ENCODE data around the gene INTS15.

INTS15 gene

GRCh38 chr7:6651851-6652445 lies 62.1 kb downstream of the INTS15 start:
- Histone ChIP-seq H4K20me1 (ENCODE audit: insufficient read depth, low read length, poor library complexity, severe bottlenecking) (no peaks in the 10 kb centered on the region), H3K4me2 (ENCODE audit: low read depth, low read length, poor library complexity, severe bottlenecking) (no peak overlapping the region), H3K9ac (ENCODE audit: low read depth, low read length, poor library complexity, severe bottlenecking) (no peak overlapping the region), H2AFZ (ENCODE audit: low read length) (no peak overlapping the region), H3K36me3 (ENCODE audit: insufficient read depth, low read length) (peaks cover 32% of the 10 kb centered on the region; the same call in 1 of the 2 replicates), H3K9me2 (replicated peaks; ENCODE audit: low read depth, low read length) (no peaks in the 10 kb centered on the region), H3K27me3 (ENCODE audit: insufficient read depth, low read length, poor library complexity, severe bottlenecking) (no peaks in the 10 kb centered on the region), H3K4me1 (ENCODE audit: insufficient read depth, low read length, poor library complexity, severe bottlenecking) (no peaks in the 10 kb centered on the region), H3K4me3 (ENCODE audit: low read length, poor library complexity, severe bottlenecking) (no peak overlapping the region), H3K9me3 (ENCODE audit: insufficient read depth, low read depth, low read length) (no peaks in the 10 kb centered on the region), H3F3A (ENCODE audit: low read depth) (no peaks in the 10 kb centered on the region), H3K79me2 (ENCODE audit: insufficient read depth, low read length) (peaks cover 15% of the 10 kb centered on the region; the same call in 1 of the 2 replicates)
- no peak for TF ChIP-seq EZH2phosphoT487 (IDR thresholded peaks at IDR 0.05; ENCODE audit: borderline replicate concordance)
- TF ChIP-seq, protein P1, sequence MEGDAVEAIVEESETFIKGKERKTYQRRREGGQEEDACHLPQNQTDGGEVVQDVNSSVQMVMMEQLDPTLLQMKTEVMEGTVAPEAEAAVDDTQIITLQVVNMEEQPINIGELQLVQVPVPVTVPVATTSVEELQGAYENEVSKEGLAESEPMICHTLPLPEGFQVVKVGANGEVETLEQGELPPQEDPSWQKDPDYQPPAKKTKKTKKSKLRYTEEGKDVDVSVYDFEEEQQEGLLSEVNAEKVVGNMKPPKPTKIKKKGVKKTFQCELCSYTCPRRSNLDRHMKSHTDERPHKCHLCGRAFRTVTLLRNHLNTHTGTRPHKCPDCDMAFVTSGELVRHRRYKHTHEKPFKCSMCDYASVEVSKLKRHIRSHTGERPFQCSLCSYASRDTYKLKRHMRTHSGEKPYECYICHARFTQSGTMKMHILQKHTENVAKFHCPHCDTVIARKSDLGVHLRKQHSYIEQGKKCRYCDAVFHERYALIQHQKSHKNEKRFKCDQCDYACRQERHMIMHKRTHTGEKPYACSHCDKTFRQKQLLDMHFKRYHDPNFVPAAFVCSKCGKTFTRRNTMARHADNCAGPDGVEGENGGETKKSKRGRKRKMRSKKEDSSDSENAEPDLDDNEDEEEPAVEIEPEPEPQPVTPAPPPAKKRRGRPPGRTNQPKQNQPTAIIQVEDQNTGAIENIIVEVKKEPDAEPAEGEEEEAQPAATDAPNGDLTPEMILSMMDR (conservative IDR thresholded peaks at IDR 0.05; ENCODE audit: low read length), result no peak

GRCh38 chr7:6652446-6653011 lies 62.7 kb downstream of the INTS15 start:
- Histone ChIP-seq H3K4me3 (ENCODE audit: low read length, poor library complexity, severe bottlenecking) (no peak overlapping the region), H4K20me1 (ENCODE audit: insufficient read depth, low read length, poor library complexity, severe bottlenecking) (no peaks in the 10 kb centered on the region), H3K9ac (ENCODE audit: low read depth, low read length, poor library complexity, severe bottlenecking) (no peak overlapping the region), H3K4me2 (ENCODE audit: low read depth, low read length, poor library complexity, severe bottlenecking) (no peak overlapping the region), H3K79me2 (ENCODE audit: insufficient read depth, low read length) (peaks cover 12% of the 10 kb centered on the region; the same call in 1 of the 2 replicates), H3K4me1 (ENCODE audit: insufficient read depth, low read length, poor library complexity, severe bottlenecking) (no peaks in the 10 kb centered on the region), H3K9me3 (ENCODE audit: insufficient read depth, low read depth, low read length) (no peaks in the 10 kb centered on the region), H3K27me3 (ENCODE audit: insufficient read depth, low read length, poor library complexity, severe bottlenecking) (no peaks in the 10 kb centered on the region), H3K9me2 (replicated peaks; ENCODE audit: low read depth, low read length) (no peaks in the 10 kb centered on the region), H2AFZ (ENCODE audit: low read length) (no peak overlapping the region), H3K36me3 (ENCODE audit: insufficient read depth, low read length) (peaks cover 28% of the 10 kb centered on the region; the same call in 1 of the 2 replicates), H3F3A (ENCODE audit: low read depth) (no peaks in the 10 kb centered on the region)
- TF ChIP-seq, protein P1 (conservative IDR thresholded peaks at IDR 0.05; ENCODE audit: low read length), result no peak
- no peak for TF ChIP-seq EZH2phosphoT487 (IDR thresholded peaks at IDR 0.05; ENCODE audit: borderline replicate concordance)

- Histone ChIP-seq H3K9ac (ENCODE audit: low read depth, low read length, poor library complexity, severe bottlenecking) (no peak overlapping the region), H3K36me3 (ENCODE audit: insufficient read depth, low read length) (peaks cover 28% of the 10 kb centered on the region; the same call in 1 of the 2 replicates), H3F3A (ENCODE audit: low read depth) (no peaks in the 10 kb centered on the region), H3K4me1 (ENCODE audit: insufficient read depth, low read length, poor library complexity, severe bottlenecking) (no peaks in the 10 kb centered on the region), H3K27me3 (ENCODE audit: insufficient read depth, low read length, poor library complexity, severe bottlenecking) (no peaks in the 10 kb centered on the region), H3K9me3 (ENCODE audit: insufficient read depth, low read depth, low read length) (no peaks in the 10 kb centered on the region), H3K79me2 (ENCODE audit: insufficient read depth, low read length) (peaks cover 4% of the 10 kb centered on the region; the same call in 1 of the 2 replicates), H2AFZ (ENCODE audit: low read length) (no peak overlapping the region), H3K4me3 (ENCODE audit: low read length, poor library complexity, severe bottlenecking) (no peak overlapping the region), H3K4me2 (ENCODE audit: low read depth, low read length, poor library complexity, severe bottlenecking) (no peak overlapping the region), H4K20me1 (ENCODE audit: insufficient read depth, low read length, poor library complexity, severe bottlenecking) (no peaks in the 10 kb centered on the region), H3K9me2 (replicated peaks; ENCODE audit: low read depth, low read length) (no peaks in the 10 kb centered on the region)
- TF ChIP-seq, protein P1 (conservative IDR thresholded peaks at IDR 0.05; ENCODE audit: low read length), result no peak
- TF ChIP-seq EZH2phosphoT487 (IDR thresholded peaks at IDR 0.05; ENCODE audit: borderline replicate concordance), result no peak
These were observed 63.5 kb downstream of the INTS15 start for GRCh38 chr7:6653071-6654003.
